AML-193 (cell line): ENCODE measurements around the gene EP300.
"Not testable (repeated sequence)": the region's sequence is repeated elsewhere in the genome, so short reads cannot be mapped to it uniquely, and the experiment has no call there.

Experiments
- DNase-seq, 2 experiments: peaks; one replicate each; lab custom pipeline; 2025; lab: John Stamatoyannopoulos, UW

Gene EP300

DNA sequence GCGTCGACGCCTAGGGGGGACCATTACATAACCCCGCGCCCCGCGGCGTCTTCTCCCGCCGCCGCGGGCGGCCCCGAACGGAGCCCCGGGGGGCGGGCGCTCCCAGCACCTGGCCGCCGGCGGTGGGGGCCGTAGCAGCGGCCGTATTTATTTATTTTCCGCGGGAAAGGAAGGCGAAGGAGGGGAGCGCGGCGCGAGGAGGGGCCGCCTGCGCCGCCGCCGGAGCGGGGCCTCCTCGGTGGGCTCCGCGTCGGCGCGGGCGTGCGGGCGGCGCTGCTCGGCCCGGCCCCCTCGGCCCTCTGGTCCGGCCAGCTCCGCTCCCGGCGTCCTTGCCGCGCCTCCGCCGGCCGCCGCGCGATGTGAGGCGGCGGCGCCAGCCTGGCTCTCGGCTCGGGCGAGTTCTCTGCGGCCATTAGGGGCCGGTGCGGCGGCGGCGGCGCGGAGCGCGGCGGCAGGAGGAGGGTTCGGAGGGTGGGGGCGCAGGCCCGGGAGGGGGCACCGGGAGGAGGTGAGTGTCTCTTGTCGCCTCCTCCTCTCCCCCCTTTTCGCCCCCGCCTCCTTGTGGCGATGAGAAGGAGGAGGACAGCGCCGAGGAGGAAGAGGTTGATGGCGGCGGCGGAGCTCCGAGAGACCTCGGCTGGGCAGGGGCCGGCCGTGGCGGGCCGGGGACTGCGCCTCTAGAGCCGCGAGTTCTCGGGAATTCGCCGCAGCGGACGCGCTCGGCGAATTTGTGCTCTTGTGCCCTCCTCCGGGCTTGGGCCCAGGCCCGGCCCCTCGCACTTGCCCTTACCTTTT lies at the start of gene EP300:
Gene EP300, plus strand, starts transcription at position 570 of the 795 bp plus-strand sequence. CDS start 413 bp downstream, outside the sequence.
- peak; percentile 49 to 58 for DNase-seq

- peak; percentile 87 to 94 for DNase-seq
Measured at GRCh38 chr22:41043722-41044121, 48.7 kb upstream of the EP300 start.

- not testable (repeated sequence) for DNase-seq
Measured at GRCh38 chr22:41045575-41045974, 46.8 kb upstream of the EP300 start.

- DNase-seq: no peak
Measured at GRCh38 chr22:41047801-41048211, 44.6 kb upstream of the EP300 start.

GRCh38 chr22:41048345-41048744 lies 44.0 kb upstream of the EP300 start:
- not testable (repeated sequence) for DNase-seq

DNA sequence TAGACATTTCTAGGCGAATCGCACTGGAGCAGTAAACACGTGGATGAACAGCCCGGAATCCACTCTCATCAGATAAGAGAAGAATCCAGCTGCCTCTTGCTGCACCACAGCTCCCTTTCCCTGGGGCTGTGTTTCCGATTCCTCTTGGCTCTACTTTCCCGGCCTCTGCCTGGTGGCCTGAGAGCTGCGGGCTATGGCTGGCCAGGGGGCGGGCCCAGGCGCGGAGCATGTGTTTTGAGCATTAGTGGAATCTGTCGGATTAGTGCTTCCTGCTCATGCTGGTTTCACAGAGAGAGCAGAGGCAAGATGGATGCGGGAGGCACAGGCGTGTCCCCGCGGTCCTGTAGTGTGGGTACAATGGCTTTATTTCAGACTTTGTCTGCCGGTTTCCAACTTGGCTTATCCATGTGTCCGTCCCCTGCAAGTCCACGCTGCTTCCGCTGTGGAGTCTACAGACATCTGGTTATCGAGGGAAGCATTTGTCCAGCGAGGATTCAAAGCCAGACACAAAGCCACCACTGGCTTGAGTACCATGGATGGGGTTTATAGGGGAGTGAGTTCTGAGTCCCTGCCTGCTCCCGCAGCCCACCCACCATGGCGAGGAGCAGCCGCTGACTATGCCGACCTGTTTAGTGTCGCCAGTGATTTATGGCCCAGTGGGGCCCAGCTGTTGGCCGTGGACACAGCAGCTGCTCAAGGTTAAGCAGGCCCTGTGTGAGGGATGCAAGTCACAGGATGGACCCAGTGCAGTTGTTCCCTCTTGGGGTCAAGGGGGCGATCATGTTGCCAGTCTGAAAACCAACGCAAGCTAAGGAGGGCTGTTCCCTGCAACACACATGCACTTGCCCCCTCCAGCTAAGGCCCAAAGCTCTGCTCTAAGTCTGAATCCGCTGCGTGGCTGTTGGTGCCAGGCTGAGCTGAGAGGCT lies 43.3 kb upstream of the EP300 start:
- no peak for DNase-seq

DNA sequence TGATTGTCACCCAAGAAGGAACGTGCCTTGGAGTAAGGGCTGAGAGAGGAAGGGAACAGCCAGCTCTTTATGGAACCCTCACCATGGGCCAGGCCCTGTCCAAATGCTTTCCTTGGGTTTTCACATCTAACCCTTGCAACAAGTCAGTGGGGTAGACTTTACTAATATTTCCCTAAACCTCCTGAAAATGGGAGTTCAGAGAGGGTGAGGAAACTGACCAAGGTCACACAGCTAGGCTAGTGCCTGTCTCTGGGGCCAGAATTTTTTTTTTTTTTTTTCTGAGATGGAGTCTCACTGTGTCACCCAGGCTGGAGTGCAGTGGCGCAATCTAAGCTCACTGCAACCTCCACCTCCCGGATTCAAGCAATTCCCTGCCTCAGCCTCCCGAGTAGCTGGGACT lies 42.6 kb upstream of the EP300 start:
- not testable (repeated sequence) for DNase-seq

GRCh38 chr22:41050883-41051282 lies 41.5 kb upstream of the EP300 start:
- no peak for DNase-seq

GRCh38 chr22:41052661-41053490 lies 39.5 kb upstream of the EP300 start:
- no peak for DNase-seq

DNA sequence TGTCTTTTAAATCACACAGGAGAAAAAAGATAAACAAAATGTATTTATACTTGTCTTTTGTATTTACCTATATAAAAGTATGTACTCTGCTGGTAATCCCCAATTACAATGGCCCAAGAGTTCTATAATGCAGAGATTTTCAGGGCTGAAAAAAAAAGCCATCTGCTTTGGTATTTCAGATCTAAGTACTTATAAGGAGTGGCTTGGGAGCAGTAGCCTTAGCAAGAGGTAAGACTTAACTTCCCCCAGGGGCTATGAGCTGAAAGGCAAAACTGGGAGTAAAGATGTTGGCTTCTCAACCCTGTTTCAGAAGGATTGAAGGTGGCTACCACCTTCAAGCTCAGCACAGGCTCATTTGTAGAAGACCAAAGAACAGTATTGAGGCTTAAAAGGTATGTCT lies 35.3 kb upstream of the EP300 start:
- no peak for DNase-seq

DNA sequence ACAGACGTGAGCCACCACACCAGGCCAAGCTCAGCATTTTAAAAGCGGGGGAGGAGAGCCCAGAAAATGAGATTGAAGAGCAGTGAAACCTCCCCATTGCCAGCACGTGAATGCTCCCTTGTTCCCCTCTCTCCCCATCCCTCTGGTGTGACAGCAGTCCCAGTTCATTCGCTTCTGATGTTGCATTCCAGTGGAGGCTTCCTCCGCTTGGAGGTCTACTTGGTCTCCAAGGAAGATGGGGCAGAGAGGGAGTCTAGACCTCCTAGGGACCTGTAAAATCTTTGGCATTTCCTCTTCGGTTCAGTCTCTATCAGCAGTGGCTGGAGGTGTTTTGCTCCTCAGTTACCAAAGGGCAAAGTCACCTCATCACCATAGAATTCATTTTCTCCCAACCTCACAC lies 30.2 kb upstream of the EP300 start:
- no peak for DNase-seq

DNA sequence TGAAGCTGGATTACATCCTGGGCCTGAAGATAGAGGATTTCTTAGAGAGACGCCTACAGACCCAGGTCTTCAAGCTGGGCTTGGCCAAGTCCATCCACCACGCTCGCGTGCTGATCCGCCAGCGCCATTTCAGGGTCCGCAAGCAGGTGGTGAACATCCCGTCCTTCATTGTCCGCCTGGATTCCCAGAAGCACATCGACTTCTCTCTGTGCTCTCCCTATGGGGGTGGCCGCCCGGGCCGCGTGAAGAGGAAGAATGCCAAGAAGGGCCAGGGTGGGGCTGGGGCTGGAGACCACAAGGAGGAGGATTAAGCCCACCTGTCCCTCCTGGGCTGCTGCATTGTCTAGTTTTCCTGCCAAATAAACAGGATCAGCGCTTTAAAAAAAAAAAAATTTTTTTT lies 28.1 kb upstream of the EP300 start:
- DNase-seq: not testable (repeated sequence)

DNA sequence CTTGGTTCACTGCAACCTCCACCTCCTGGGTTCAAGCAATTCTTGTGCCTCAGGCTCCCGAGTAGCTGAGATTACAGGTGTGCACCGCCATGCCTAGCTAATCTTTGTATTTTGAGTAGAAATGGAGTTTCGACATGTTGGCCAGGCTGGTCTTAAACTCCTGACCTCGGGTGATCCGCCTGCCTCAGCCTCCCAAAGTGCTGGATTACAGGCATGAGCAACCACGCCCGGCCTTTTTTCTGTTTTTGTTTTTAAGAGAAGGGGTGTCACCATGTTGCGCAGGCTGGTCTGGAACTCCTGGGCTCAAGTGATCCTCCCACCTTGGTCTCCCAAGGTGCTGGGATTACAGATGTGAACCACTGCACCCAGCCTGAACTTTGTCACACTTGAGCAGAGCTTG lies 26.1 kb upstream of the EP300 start:
- DNase-seq: not testable (repeated sequence)

DNA sequence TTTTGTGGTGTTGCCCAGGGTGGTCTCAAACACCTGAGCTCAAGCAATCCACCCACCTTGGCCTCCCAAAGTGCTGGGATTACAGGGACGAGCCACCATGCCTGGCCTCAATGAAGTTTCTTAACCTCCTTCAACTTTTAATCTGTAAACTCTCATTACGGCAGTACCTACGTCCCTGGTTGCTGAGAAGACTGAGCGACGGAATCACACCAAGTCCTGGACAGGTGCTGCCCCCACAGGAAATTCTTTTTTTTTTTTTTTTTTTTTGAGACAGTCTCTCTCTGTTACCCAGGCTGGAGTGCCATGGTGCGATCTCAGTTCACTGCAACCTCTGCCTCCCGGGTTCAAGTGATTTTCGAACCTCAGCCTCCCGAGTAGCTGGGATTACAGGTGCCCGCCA lies 24.4 kb upstream of the EP300 start:
- not testable (repeated sequence) for DNase-seq

- DNase-seq: no peak
Measured at GRCh38 chr22:41070665-41071331, 21.6 kb upstream of the EP300 start.

GRCh38 chr22:41074061-41074460 lies 18.3 kb upstream of the EP300 start:
- no peak for DNase-seq

- no peak for DNase-seq
Measured at GRCh38 chr22:41074466-41074865, 17.9 kb upstream of the EP300 start.

- no peak for DNase-seq
Measured at GRCh38 chr22:41074941-41075710, 17.3 kb upstream of the EP300 start.

GRCh38 chr22:41075946-41076345 lies 16.4 kb upstream of the EP300 start:
- DNase-seq: no peak

- DNase-seq: no peak
Measured at GRCh38 chr22:41076857-41077256, 15.5 kb upstream of the EP300 start.

- DNase-seq: no peak
Measured at GRCh38 chr22:41078931-41079330, 13.5 kb upstream of the EP300 start.
